ENCODE measurements around the gene SMAD3. TPM values are rescaled to one million over a fixed set of nuclear protein-coding genes. Genes with fewer than 3 reads are reported as not detected.
A peak's percentile ranks its signal among the peaks of the same experiment; 100 is the strongest.

SMAD3 gene
- total and polyA plus RNA-seq, 3 experiments from 2014 or later: 30.2 to 34.2 (median 31.7) TPM

- DNase-seq: no peak
- Histone ChIP-seq H3K27me3 (ENCODE audit: insufficient read depth, low read length, poor library complexity, severe bottlenecking) (no peaks in the 10 kb centered on the region), H3K27ac (ENCODE audit: low read depth, low read length) (no peak overlapping the region), H3K9me3 (ENCODE audit: low read length) (no peaks in the 10 kb centered on the region), H3K4me1 (ENCODE audit: insufficient read depth, low read length) (peaks cover 80% of the 10 kb centered on the region), H3K36me3 (ENCODE audit: insufficient read depth, low read length) (no peaks in the 10 kb centered on the region), H3K4me3 (ENCODE audit: low read length) (no peak overlapping the region)
- Mint-ChIP-seq H3K4me1 (peaks cover 88 to 99% (median 97%) of the 10 kb centered on the region in 3 donors), H3K27ac (peak overlapping the region; percentile 65 to 100 (median 98)), H3K27me3 (no peaks in the 10 kb centered on the region), H3K36me3 (peaks cover 0 to 17% (median 2%) of the 10 kb centered on the region in 3 donors), H3K9me3 (no peaks in the 10 kb centered on the region), H3K4me3 (peak overlapping the region in 4 of 7 donors; percentile 19 to 88 (median 23))
- POLR2A ChIA-PET: interaction anchor here (0.6 to 1.0 kb wide), 2 partner anchors 9 to 13 kb away, joined by 3 to 4 read pairs; no protein-coding TSS in a partner anchor
- CTCF ChIA-PET: interaction anchor here (1.2 kb wide), 1 partner anchor 10 kb away, joined by 3 read pairs; no protein-coding TSS in a partner anchor
These were observed 67.6 kb downstream of the SMAD3 start for GRCh38 chr15:67133026-67133425.

GRCh38 chr15:67133738-67134066 is 68.3 kb downstream of the SMAD3 start:
- H3K36me3 ChIP-seq (ENCODE audit: insufficient read depth, low read length): no peaks in the 10 kb centered on the region
- H3K27me3 ChIP-seq (ENCODE audit: insufficient read depth, low read length, poor library complexity, severe bottlenecking): no peaks in the 10 kb centered on the region
- Mint-ChIP-seq H3K4me3 (peak overlapping the region; percentile 73 to 92 (median 85)), H3K4me1 (peaks cover 90 to 100% (median 99%) of the 10 kb centered on the region in 3 donors), H3K27ac (peak overlapping the region; percentile 92 to 100 (median 98)), H3K36me3 (peaks cover 0 to 18% (median 2%) of the 10 kb centered on the region in 3 donors), H3K27me3 (no peaks in the 10 kb centered on the region), H3K9me3 (no peaks in the 10 kb centered on the region)
- CTCF ChIA-PET: interaction anchor here (1.3 to 2.1 kb wide), 3 partner anchors 10 to 41 kb away, joined by 4 to 15 read pairs (median 7); no protein-coding TSS in a partner anchor
- no peaks in the 10 kb centered on the region for H3K9me3 ChIP-seq (ENCODE audit: low read length)
- peaks cover 80% of the 10 kb centered on the region for H3K4me1 ChIP-seq (ENCODE audit: insufficient read depth, low read length)
- POLR2A ChIA-PET: interaction anchor here (0.6 to 2.1 kb wide), 5 partner anchors 10 to 108 kb away, joined by 3 to 14 read pairs (median 5); no protein-coding TSS in a partner anchor
- peak overlapping the region; percentile 55 for H3K27ac ChIP-seq (ENCODE audit: low read depth, low read length)
- H3K4me3 ChIP-seq (ENCODE audit: low read length): peak overlapping the region; percentile 38
- DNase-seq: no peak

GRCh38 chr15:67134067-67134838 is 68.9 kb downstream of the SMAD3 start:
- no peaks in the 10 kb centered on the region for H3K36me3 ChIP-seq (ENCODE audit: insufficient read depth, low read length)
- Mint-ChIP-seq H3K4me3 (peak overlapping the region; percentile 73 to 92 (median 85)), H3K27me3 (no peaks in the 10 kb centered on the region), H3K27ac (peak overlapping the region; percentile 92 to 100 (median 98)), H3K4me1 (peaks cover 90 to 100% (median 99%) of the 10 kb centered on the region in 3 donors), H3K36me3 (peaks cover 0 to 16% (median 2%) of the 10 kb centered on the region in 3 donors), H3K9me3 (no peaks in the 10 kb centered on the region)
- peak overlapping the region; percentile 38 for H3K4me3 ChIP-seq (ENCODE audit: low read length)
- peak overlapping the region; percentile 55 for H3K27ac ChIP-seq (ENCODE audit: low read depth, low read length)
- CTCF ChIA-PET: interaction anchor here (1.1 to 2.1 kb wide), 4 partner anchors 11 to 120 kb away, joined by 3 to 15 read pairs (median 6); partner anchors contain the start of genes AAGAB and IQCH
- DNase-seq: peak; percentile 44 to 81 (median 73)
- POLR2A ChIA-PET: interaction anchor here (0.6 to 2.1 kb wide), 5 partner anchors 11 to 65 kb away, joined by 3 to 14 read pairs (median 5); no protein-coding TSS in a partner anchor
- H3K27me3 ChIP-seq (ENCODE audit: insufficient read depth, low read length, poor library complexity, severe bottlenecking): no peaks in the 10 kb centered on the region
- H3K9me3 ChIP-seq (ENCODE audit: low read length): no peaks in the 10 kb centered on the region
- H3K4me1 ChIP-seq (ENCODE audit: insufficient read depth, low read length): peaks cover 86% of the 10 kb centered on the region

GRCh38 chr15:67134871-67135492 is 69.6 kb downstream of the SMAD3 start:
- Histone ChIP-seq H3K4me1 (ENCODE audit: insufficient read depth, low read length) (peaks cover 88% of the 10 kb centered on the region), H3K36me3 (ENCODE audit: insufficient read depth, low read length) (no peaks in the 10 kb centered on the region), H3K27me3 (ENCODE audit: insufficient read depth, low read length, poor library complexity, severe bottlenecking) (no peaks in the 10 kb centered on the region), H3K27ac (ENCODE audit: low read depth, low read length) (peak overlapping the region; percentile 55), H3K9me3 (ENCODE audit: low read length) (no peaks in the 10 kb centered on the region), H3K4me3 (ENCODE audit: low read length) (peak overlapping the region; percentile 38)
- CTCF ChIA-PET: interaction anchor here (0.7 to 2.1 kb wide), 4 partner anchors 11 to 119 kb away, joined by 3 to 15 read pairs (median 4); partner anchors contain the start of genes AAGAB and IQCH
- Mint-ChIP-seq H3K4me3 (peak overlapping the region; percentile 73 to 92 (median 85)), H3K9me3 (no peaks in the 10 kb centered on the region), H3K36me3 (peaks cover 0 to 14% (median 0%) of the 10 kb centered on the region in 3 donors), H3K27ac (peak overlapping the region; percentile 92 to 100 (median 98)), H3K27me3 (no peaks in the 10 kb centered on the region), H3K4me1 (peaks cover 86 to 100% (median 98%) of the 10 kb centered on the region in 3 donors)
- no peak for DNase-seq
- POLR2A ChIA-PET: interaction anchor here (0.6 to 2.1 kb wide), 3 partner anchors 14 to 66 kb away, joined by 3 to 14 read pairs (median 5); no protein-coding TSS in a partner anchor

GRCh38 chr15:67135494-67135893 is 70.1 kb downstream of the SMAD3 start:
- Histone ChIP-seq H3K4me1 (ENCODE audit: insufficient read depth, low read length) (peaks cover 88% of the 10 kb centered on the region), H3K9me3 (ENCODE audit: low read length) (no peaks in the 10 kb centered on the region), H3K4me3 (ENCODE audit: low read length) (no peak overlapping the region), H3K27ac (ENCODE audit: low read depth, low read length) (no peak overlapping the region), H3K36me3 (ENCODE audit: insufficient read depth, low read length) (no peaks in the 10 kb centered on the region), H3K27me3 (ENCODE audit: insufficient read depth, low read length, poor library complexity, severe bottlenecking) (no peaks in the 10 kb centered on the region)
- POLR2A ChIA-PET: interaction anchor here (0.5 to 2.1 kb wide), 3 partner anchors 12 to 33 kb away, joined by 3 to 14 read pairs (median 4); no protein-coding TSS in a partner anchor
- Mint-ChIP-seq H3K27ac (peak overlapping the region; percentile 92 to 100 (median 98)), H3K36me3 (peaks cover 0 to 15% (median 0%) of the 10 kb centered on the region in 3 donors), H3K4me1 (peaks cover 86 to 100% (median 98%) of the 10 kb centered on the region in 3 donors), H3K9me3 (no peaks in the 10 kb centered on the region), H3K4me3 (peak overlapping the region; percentile 53 to 92 (median 85)), H3K27me3 (no peaks in the 10 kb centered on the region)
- DNase-seq: no peak
- CTCF ChIA-PET: interaction anchor here (0.7 to 2.1 kb wide), 3 partner anchors 12 to 66 kb away, joined by 3 to 15 read pairs (median 4); no protein-coding TSS in a partner anchor

GRCh38 chr15:67136802-67137201 is 71.4 kb downstream of the SMAD3 start:
- ChIA-PET CTCF (no interaction called here), POLR2A (interaction anchor here (1.3 kb wide), 1 partner anchor 13 kb away, joined by 3 read pairs; no protein-coding TSS in a partner anchor)
- H3K4me1 Mint-ChIP-seq: peaks cover 84 to 100% (median 98%) of the 10 kb centered on the region in 3 donors
- no peaks in the 10 kb centered on the region for H3K36me3 ChIP-seq (ENCODE audit: insufficient read depth, low read length)
- peaks cover 0 to 22% (median 3%) of the 10 kb centered on the region in 3 donors for H3K36me3 Mint-ChIP-seq
- no peaks in the 10 kb centered on the region for H3K27me3 ChIP-seq (ENCODE audit: insufficient read depth, low read length, poor library complexity, severe bottlenecking)
- H3K27ac ChIP-seq (ENCODE audit: low read depth, low read length): no peak overlapping the region
- H3K9me3 Mint-ChIP-seq: no peaks in the 10 kb centered on the region
- H3K4me1 ChIP-seq (ENCODE audit: insufficient read depth, low read length): peaks cover 88% of the 10 kb centered on the region
- DNase-seq: no peak
- peak overlapping the region; percentile 21 to 76 (median 46) for H3K4me3 Mint-ChIP-seq
- no peaks in the 10 kb centered on the region for H3K9me3 ChIP-seq (ENCODE audit: low read length)
- no peak overlapping the region for H3K4me3 ChIP-seq (ENCODE audit: low read length)
- H3K27me3 Mint-ChIP-seq: no peaks in the 10 kb centered on the region
- H3K27ac Mint-ChIP-seq: peak overlapping the region in 7 of 8 donors; percentile 78 to 100 (median 99)

GRCh38 chr15:67137319-67137718 is 71.9 kb downstream of the SMAD3 start:
- Mint-ChIP-seq H3K36me3 (peaks cover 0 to 27% (median 3%) of the 10 kb centered on the region in 3 donors), H3K27ac (peak overlapping the region; percentile 48 to 100 (median 98)), H3K4me3 (peak overlapping the region; percentile 13 to 60 (median 51)), H3K9me3 (no peaks in the 10 kb centered on the region), H3K27me3 (no peaks in the 10 kb centered on the region), H3K4me1 (peaks cover 84 to 100% (median 98%) of the 10 kb centered on the region in 3 donors)
- Histone ChIP-seq H3K9me3 (ENCODE audit: low read length) (no peaks in the 10 kb centered on the region), H3K4me3 (ENCODE audit: low read length) (no peak overlapping the region), H3K27ac (ENCODE audit: low read depth, low read length) (no peak overlapping the region), H3K4me1 (ENCODE audit: insufficient read depth, low read length) (peaks cover 87% of the 10 kb centered on the region), H3K36me3 (ENCODE audit: insufficient read depth, low read length) (no peaks in the 10 kb centered on the region), H3K27me3 (ENCODE audit: insufficient read depth, low read length, poor library complexity, severe bottlenecking) (no peaks in the 10 kb centered on the region)
- ChIA-PET CTCF (no interaction called here), POLR2A (interaction anchor here (0.5 to 1.3 kb wide), 2 partner anchors 13 to 17 kb away, joined by 3 read pairs; no protein-coding TSS in a partner anchor)
- DNase-seq: no peak
